GM23248 (cell line): Measurements from ENCODE around the gene NLRC4.

Experiments used
- EZH2 ChIP-seq: fragments of 200-600 bp; sonication (generic); IDR thresholded peaks from 2 replicates; pipeline ENCODE4 v1.6.1; 2018; ENCODE audit warnings: antibody characterized with exemption, mild to moderate bottlenecking; ENCODE audit not compliant: insufficient read depth, poor library complexity, severe bottlenecking
- EZH2phosphoT487 ChIP-seq: fragments of 200-600 bp; sonication (generic); IDR thresholded peaks from 2 replicates; pipeline ENCODE4 v1.6.1; 2018; ENCODE audit warnings: antibody characterized with exemption, moderate library complexity, mild to moderate bottlenecking, low read depth; ENCODE audit not compliant: insufficient read depth

- TF ChIP-seq EZH2 (no peak), EZH2phosphoT487 (no peak)
These were observed 27.2 kb downstream of the NLRC4 start for GRCh38 chr2:32237488-32237887.
